ENCODE data around the gene PRICKLE4. TPM values are rescaled to one million over a fixed set of nuclear protein-coding genes. Genes with fewer than 3 reads are reported as not detected.

Gene PRICKLE4
- total and polyA plus RNA-seq, 2 experiments from 2014 or later = 0.80 to 4.0 TPM

GRCh38 chr6:41748542-41748941 lies 32.0 kb upstream of the PRICKLE4 start:
- H3K9me3 ChIP-seq (ENCODE audit: low read depth) = no peaks in the 10 kb centered on the region
- DNase-seq (ENCODE audit: low spot score) = no peak
- H3K4me1 ChIP-seq (ENCODE audit: insufficient read depth) = peaks cover 11% of the 10 kb centered on the region
- H4K20me1 ChIP-seq (ENCODE audit: insufficient read depth, poor library complexity, severe bottlenecking) = no peaks in the 10 kb centered on the region
- H3K27me3 ChIP-seq = no peaks in the 10 kb centered on the region
- no peaks in the 10 kb centered on the region for H3K79me2 ChIP-seq
- H3K4me2 ChIP-seq = no peak overlapping the region
- no peak overlapping the region for H2AFZ ChIP-seq
- H3K36me3 ChIP-seq (replicated peaks; ENCODE audit: insufficient read depth, low read depth) = no peaks in the 10 kb centered on the region
- TF ChIP-seq, protein P1, sequence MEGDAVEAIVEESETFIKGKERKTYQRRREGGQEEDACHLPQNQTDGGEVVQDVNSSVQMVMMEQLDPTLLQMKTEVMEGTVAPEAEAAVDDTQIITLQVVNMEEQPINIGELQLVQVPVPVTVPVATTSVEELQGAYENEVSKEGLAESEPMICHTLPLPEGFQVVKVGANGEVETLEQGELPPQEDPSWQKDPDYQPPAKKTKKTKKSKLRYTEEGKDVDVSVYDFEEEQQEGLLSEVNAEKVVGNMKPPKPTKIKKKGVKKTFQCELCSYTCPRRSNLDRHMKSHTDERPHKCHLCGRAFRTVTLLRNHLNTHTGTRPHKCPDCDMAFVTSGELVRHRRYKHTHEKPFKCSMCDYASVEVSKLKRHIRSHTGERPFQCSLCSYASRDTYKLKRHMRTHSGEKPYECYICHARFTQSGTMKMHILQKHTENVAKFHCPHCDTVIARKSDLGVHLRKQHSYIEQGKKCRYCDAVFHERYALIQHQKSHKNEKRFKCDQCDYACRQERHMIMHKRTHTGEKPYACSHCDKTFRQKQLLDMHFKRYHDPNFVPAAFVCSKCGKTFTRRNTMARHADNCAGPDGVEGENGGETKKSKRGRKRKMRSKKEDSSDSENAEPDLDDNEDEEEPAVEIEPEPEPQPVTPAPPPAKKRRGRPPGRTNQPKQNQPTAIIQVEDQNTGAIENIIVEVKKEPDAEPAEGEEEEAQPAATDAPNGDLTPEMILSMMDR (IDR thresholded peaks at IDR 0.05; ENCODE audit: poor library complexity) = no peak
- TF ChIP-seq EZH2phosphoT487 (IDR thresholded peaks at IDR 0.05; ENCODE audit: low read depth, severe bottlenecking, unreplicated experiment) (no peak), EZH2 (IDR thresholded peaks at IDR 0.05; ENCODE audit: borderline replicate concordance) (no peak)
- H3K4me3 ChIP-seq = no peak overlapping the region
- H3K9me2 ChIP-seq (replicated peaks; ENCODE audit: insufficient read depth) = no peaks in the 10 kb centered on the region
- no peak overlapping the region for H3K27ac ChIP-seq
- WGBS (ENCODE audit: low lambda C conversion rate, missing lambda C conversion rate) = 75% methylated on average over 3 of the region's 3 CpGs

- H3K4me3 ChIP-seq = no peak overlapping the region
- no peak overlapping the region for H3K27ac ChIP-seq
- no peaks in the 10 kb centered on the region for H4K20me1 ChIP-seq (ENCODE audit: insufficient read depth, poor library complexity, severe bottlenecking)
- H3K79me2 ChIP-seq = no peaks in the 10 kb centered on the region
- no peaks in the 10 kb centered on the region for H3K9me2 ChIP-seq (replicated peaks; ENCODE audit: insufficient read depth)
- TF ChIP-seq EZH2phosphoT487 (IDR thresholded peaks at IDR 0.05; ENCODE audit: low read depth, severe bottlenecking, unreplicated experiment) (no peak), EZH2 (IDR thresholded peaks at IDR 0.05; ENCODE audit: borderline replicate concordance) (no peak)
- TF ChIP-seq, protein P1 (IDR thresholded peaks at IDR 0.05; ENCODE audit: poor library complexity) = no peak
- DNase-seq (ENCODE audit: low spot score) = no peak
- no peaks in the 10 kb centered on the region for H3K9me3 ChIP-seq (ENCODE audit: low read depth)
- no peak overlapping the region for H3K4me2 ChIP-seq
- H3K27me3 ChIP-seq = no peaks in the 10 kb centered on the region
- WGBS (ENCODE audit: low lambda C conversion rate, missing lambda C conversion rate) = 96% methylated on average over 3 of the region's 3 CpGs
- no peak overlapping the region for H2AFZ ChIP-seq
- peaks cover 11% of the 10 kb centered on the region for H3K4me1 ChIP-seq (ENCODE audit: insufficient read depth)
- H3K36me3 ChIP-seq (replicated peaks; ENCODE audit: insufficient read depth, low read depth) = no peaks in the 10 kb centered on the region
These were observed 30.2 kb upstream of the PRICKLE4 start for GRCh38 chr6:41750374-41750773.

- Histone ChIP-seq H3K4me1 (ENCODE audit: insufficient read depth) (no peaks in the 10 kb centered on the region), H4K20me1 (ENCODE audit: insufficient read depth, poor library complexity, severe bottlenecking) (no peaks in the 10 kb centered on the region), H3K9me2 (replicated peaks; ENCODE audit: insufficient read depth) (no peaks in the 10 kb centered on the region), H3K4me3 (no peak overlapping the region), H3K36me3 (replicated peaks; ENCODE audit: insufficient read depth, low read depth) (no peaks in the 10 kb centered on the region), H3K79me2 (no peaks in the 10 kb centered on the region), H3K27ac (no peak overlapping the region), H2AFZ (no peak overlapping the region), H3K27me3 (no peaks in the 10 kb centered on the region), H3K4me2 (no peak overlapping the region), H3K9me3 (ENCODE audit: low read depth) (no peaks in the 10 kb centered on the region)
- 83% methylated on average over 4 of the region's 4 CpGs for WGBS (ENCODE audit: low lambda C conversion rate, missing lambda C conversion rate)
- no peak for TF ChIP-seq EZH2 (IDR thresholded peaks at IDR 0.05; ENCODE audit: borderline replicate concordance)
- no peak for TF ChIP-seq EZH2phosphoT487 (IDR thresholded peaks at IDR 0.05; ENCODE audit: low read depth, severe bottlenecking, unreplicated experiment)
- TF ChIP-seq, protein P1 (IDR thresholded peaks at IDR 0.05; ENCODE audit: poor library complexity) = no peak
- no peak for DNase-seq (ENCODE audit: low spot score)
These were observed 24.7 kb upstream of the PRICKLE4 start for GRCh38 chr6:41755895-41756294.

DNA sequence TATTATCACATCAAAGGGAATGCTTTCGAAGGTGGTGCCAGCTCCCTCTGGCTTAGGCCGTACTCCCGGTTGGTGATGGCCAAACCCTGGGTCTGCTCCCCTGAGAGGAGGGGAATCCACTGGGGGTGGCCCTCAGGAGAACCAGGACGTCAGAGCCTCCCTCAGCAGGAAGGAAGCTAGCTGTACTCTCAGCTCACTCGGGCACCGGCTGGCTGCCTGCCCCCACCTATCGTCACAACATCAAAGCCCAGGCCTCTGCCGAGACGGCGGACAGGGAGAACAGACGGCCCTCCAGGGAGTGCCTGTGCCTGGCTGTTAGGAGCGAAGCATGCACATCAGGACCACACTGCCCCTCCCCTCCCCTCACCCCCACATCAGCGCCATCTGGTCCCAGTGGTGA lies 24.2 kb upstream of the PRICKLE4 start:
- no peak overlapping the region for H2AFZ ChIP-seq
- H4K20me1 ChIP-seq (ENCODE audit: insufficient read depth, poor library complexity, severe bottlenecking) = no peaks in the 10 kb centered on the region
- H3K4me2 ChIP-seq = no peak overlapping the region
- DNase-seq (ENCODE audit: low spot score) = no peak
- no peaks in the 10 kb centered on the region for H3K36me3 ChIP-seq (replicated peaks; ENCODE audit: insufficient read depth, low read depth)
- H3K27me3 ChIP-seq = no peaks in the 10 kb centered on the region
- no peak overlapping the region for H3K4me3 ChIP-seq
- no peaks in the 10 kb centered on the region for H3K9me3 ChIP-seq (ENCODE audit: low read depth)
- no peaks in the 10 kb centered on the region for H3K79me2 ChIP-seq
- no peak overlapping the region for H3K27ac ChIP-seq
- H3K9me2 ChIP-seq (replicated peaks; ENCODE audit: insufficient read depth) = no peaks in the 10 kb centered on the region
- no peaks in the 10 kb centered on the region for H3K4me1 ChIP-seq (ENCODE audit: insufficient read depth)
- 72% methylated on average over 13 of the region's 13 CpGs for WGBS (ENCODE audit: low lambda C conversion rate, missing lambda C conversion rate)
- TF ChIP-seq EZH2 (IDR thresholded peaks at IDR 0.05; ENCODE audit: borderline replicate concordance) (no peak), EZH2phosphoT487 (IDR thresholded peaks at IDR 0.05; ENCODE audit: low read depth, severe bottlenecking, unreplicated experiment) (no peak)
- TF ChIP-seq, protein P1 (IDR thresholded peaks at IDR 0.05; ENCODE audit: poor library complexity) = no peak
